ENCODE data around the gene PSMD11.

PSMD11 gene

DNA sequence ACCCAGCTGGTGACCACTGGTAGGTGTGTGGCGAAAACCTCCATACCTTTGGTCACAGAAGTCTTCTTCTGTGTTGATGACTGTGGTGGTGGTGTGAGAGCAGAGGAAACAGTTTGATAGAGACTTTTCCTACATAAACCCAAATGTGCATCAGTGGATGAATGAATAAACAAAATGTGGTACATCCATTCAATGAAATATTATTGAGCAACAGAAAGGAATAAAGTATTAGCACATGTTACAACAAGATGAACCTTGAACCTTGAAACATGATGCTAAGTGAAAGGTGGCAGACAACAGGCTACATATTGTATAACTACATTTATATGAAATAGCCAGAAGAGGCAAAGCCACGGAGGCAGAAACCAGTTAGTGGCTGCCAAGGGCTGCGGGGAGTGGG is 57.7 kb downstream of the PSMD11 start:
- DNase-seq (ENCODE audit: extremely low read depth, low read depth) = no peak
- H3K4me3 ChIP-seq (replicated peaks; ENCODE audit: low read depth, low read length) = no peak overlapping the region
- TF ChIP-seq CTCF (IDR thresholded peaks at IDR 0.05; ENCODE audit: low read depth, low read length, missing control alignments) = no peak

GRCh38 chr17:32502710-32503109 is 58.4 kb downstream of the PSMD11 start:
- no peak overlapping the region for H3K4me3 ChIP-seq (replicated peaks; ENCODE audit: low read depth, low read length)
- TF ChIP-seq CTCF (IDR thresholded peaks at IDR 0.05; ENCODE audit: low read depth, low read length, missing control alignments) = no peak
- no peak for DNase-seq (ENCODE audit: extremely low read depth, low read depth)

DNA sequence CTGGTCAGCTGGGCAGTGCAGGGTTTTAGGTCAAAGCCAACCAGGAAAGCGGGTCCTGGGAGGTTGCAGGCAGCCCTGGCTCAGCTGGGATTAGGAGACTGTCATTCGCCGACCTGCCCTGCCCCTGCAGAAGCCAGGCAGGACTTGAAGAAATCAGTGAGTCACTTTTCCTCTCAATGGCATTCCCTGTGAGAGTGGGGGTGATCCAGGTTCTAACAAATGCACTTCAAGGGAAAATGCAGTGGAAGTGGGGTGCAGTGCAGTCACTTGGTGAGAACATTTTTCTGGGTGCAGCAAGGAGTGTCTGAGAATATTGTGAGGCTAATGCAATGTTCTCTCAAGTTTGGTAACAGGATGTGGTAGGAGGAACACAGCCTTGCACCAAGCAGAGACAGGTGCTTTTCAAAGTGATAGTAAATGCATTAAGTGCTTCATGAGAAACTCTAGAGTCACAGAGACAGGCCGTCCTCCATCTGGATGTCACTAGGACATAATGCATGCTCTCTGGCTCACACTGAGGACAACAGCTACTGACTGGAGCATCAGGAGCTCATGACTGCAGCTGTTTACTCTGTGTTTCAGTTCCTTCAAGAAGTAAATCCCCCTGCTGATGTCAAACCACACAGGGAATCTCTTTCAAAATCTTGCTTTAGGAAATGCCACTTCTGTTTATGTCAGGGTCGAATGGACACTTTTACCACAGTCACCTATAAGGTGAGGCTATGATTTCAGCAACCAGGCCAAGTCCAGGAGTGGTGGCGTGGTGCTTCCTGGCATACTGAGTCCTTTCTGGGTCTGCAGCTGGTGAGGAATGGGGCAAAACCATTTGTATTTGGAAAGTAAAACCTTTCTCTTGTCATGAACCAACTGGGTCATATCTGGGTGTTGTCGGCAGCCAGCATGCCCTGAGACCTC is 59.2 kb downstream of the PSMD11 start:
- H3K4me3 ChIP-seq (replicated peaks; ENCODE audit: low read depth, low read length) = no peak overlapping the region
- no peak for TF ChIP-seq CTCF (IDR thresholded peaks at IDR 0.05; ENCODE audit: low read depth, low read length, missing control alignments)
- DNase-seq (ENCODE audit: extremely low read depth, low read depth) = no peak

DNA sequence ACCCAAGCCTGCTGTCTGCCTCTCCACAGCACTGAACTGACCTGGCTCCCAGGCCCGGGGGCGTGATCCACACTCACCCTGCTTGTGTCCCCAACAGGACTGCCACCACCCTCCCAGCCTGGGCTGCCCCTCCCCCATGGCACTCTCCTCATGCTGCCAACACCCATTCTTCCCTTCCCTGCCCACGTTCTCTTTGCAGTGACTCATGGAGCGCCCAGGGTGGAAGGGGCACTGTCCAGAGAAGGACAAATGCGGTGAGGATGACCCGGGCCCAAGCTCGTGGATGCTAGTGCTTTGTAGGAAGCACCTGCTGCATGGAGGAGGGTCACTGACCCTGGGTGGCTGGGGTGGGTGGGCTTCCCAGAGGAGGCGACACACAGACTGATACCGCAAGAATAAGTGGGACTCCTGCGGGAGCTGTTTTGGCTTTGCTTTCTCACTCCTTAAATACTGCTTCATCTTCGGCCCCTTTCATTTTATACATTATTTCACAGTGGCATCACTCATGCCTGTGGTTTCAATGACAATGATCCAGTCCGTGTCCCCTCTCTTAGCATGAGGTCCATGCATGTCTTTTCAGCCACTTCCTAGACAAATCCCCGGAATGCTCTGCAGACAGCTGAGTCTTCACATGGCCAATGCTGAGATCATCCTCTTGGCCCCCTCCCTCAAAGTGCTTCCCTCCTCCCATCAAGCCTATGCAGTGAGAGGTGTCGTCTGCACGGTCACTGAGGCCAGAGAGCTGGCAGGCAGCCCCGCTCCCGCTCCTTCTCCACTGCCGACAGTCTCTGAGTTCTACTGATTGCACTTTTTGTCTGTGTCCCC is 60.1 kb downstream of the PSMD11 start:
- no peak overlapping the region for H3K4me3 ChIP-seq (replicated peaks; ENCODE audit: low read depth, low read length)
- no peak for TF ChIP-seq CTCF (IDR thresholded peaks at IDR 0.05; ENCODE audit: low read depth, low read length, missing control alignments)
- no peak for DNase-seq (ENCODE audit: extremely low read depth, low read depth)

DNA sequence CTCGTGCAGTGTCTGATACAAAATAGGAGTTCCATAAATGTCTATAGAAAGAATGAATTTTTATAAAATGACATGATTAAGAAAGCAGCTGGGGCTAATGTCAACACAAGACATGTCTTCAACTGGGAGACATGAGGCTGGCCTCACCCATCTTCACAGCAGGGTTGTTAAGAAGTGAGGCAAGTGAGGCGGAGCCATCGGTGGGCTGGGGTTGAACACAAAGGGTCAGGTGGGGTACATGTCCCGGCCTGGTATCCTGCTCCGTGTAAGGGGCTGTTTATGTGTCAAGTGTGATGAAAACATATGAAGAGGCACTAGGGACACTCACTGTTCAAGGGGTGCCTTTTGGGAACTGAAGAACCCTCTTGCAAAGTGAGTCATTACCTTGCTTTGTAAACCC is 64.6 kb downstream of the PSMD11 start:
- DNase-seq (ENCODE audit: extremely low read depth, low read depth) = no peak
- TF ChIP-seq CTCF (IDR thresholded peaks at IDR 0.05; ENCODE audit: low read depth, low read length, missing control alignments) = no peak
- no peak overlapping the region for H3K4me3 ChIP-seq (replicated peaks; ENCODE audit: low read depth, low read length)

DNA sequence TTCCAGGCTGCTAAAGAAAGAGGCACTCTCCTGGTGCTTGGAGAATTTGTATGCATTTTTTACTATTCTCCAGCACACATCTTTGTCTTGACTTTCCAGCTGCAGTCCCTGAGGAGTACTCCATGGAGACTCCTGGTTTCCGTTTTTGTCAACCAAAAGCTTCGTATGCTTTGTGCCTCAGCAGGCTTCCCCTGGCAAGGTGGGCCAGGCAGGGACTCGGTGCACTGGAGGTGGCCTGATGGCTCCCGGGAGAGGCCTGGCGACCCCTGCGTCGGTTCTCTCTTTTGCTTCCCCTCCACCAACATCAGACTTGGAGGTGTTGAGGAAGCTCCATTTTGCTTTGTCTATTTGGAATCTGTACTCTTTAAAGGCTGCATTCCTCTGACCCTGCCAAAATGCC is 66.2 kb downstream of the PSMD11 start:
- no peak for DNase-seq (ENCODE audit: extremely low read depth, low read depth)
- H3K4me3 ChIP-seq (replicated peaks; ENCODE audit: low read depth, low read length) = no peak overlapping the region
- no peak for TF ChIP-seq CTCF (IDR thresholded peaks at IDR 0.05; ENCODE audit: low read depth, low read length, missing control alignments)
